Adrenal gland (tissue), 12 donors: ENCODE measurements around the gene NTSR2. TPM values are rescaled to one million over a fixed set of nuclear protein-coding genes. Genes with fewer than 3 reads are reported as not detected.

Experiments used
- DNase-seq, 7 donors: peaks; one replicate each; pipeline ENCODE4 v3.0.0-alpha.2; 2019 to 2020
- H3K27ac ChIP-seq, 5 donors: fragments of 200-600 bp; sonication (generic) in 4 of 5; 1 replicate in 3 of 5; 2 replicates in 2 of 5; pipeline versions ENCODE4 v1.5.1 to v1.8.0; 2016 to 2020; ENCODE audit warnings: mild to moderate bottlenecking in 1 of 5
- H3K27me3 ChIP-seq: fragments of 200-600 bp; 2 replicates; pipeline ENCODE4 v1.8.0; 2021
- H3K36me3 ChIP-seq, 2 donors: fragments of 200-600 bp; replicated peaks in 1 of 2; 1 replicate in 1 of 2; 2 replicates in 1 of 2; pipeline versions ENCODE4 v1.5.1 to v1.8.0; 2018 to 2022
- H3K4me1 ChIP-seq, 2 donors: fragments of 200-600 bp; replicated peaks in 1 of 2; 1 replicate in 1 of 2; 2 replicates in 1 of 2; pipeline versions ENCODE4 v1.5.1 to v1.8.0; 2018 to 2021
- H3K4me3 ChIP-seq, 4 donors: fragments of 200-600 bp; sonication (generic) in 3 of 4; one replicate each; pipeline ENCODE4 v1.5.1; 2016 to 2018
- H3K9me3 ChIP-seq, 3 donors: fragments of 200-600 bp; sonication (generic) in 1 of 3; replicated peaks in 1 of 3; 1 replicate in 2 of 3; 2 replicates in 1 of 3; pipeline versions ENCODE4 v1.5.1 to v1.8.0; 2016 to 2021
- POLR2A ChIP-seq, 2 donors: fragments of 450-650 bp; IDR thresholded peaks; one replicate each; pipeline ENCODE4 v1.6.1; 2017; ENCODE audit warnings: antibody characterized with exemption in 2 of 2, mild to moderate bottlenecking in 2 of 2, moderate library complexity in 1 of 2
- WGBS, 4 donors: extraction: QIAGEN DNeasy Blood & Tissue Kit in 2 of 4; methylation state at CpG; one replicate each; pipeline versions ENCODE4 v1.1.5 to v1.1.7; 2013 to 2017; 5-methylcytosine and 5-hydroxymethylcytosine counted together
- intact Hi-C, 2 donors: fragments of 100-400 bp; cut with DNase I; formaldehyde crosslinking; loops; one replicate each; pipeline versions ENCODE4 v1.14.1 to v1.15.0; 2022 to 2023
- polyA plus RNA-seq, 3 donors: library from polyadenylated mRNA; stranded (reverse); fragments of 200-250 nt in 2 of 3; fragments of 350-450 nt in 1 of 3; fragmentation: Illumina TruSeq in 1 of 3; extraction: RNeasy Lipid Tissue Mini Kit (QIAGEN cat#74804) in 1 of 3; gene quantifications; one replicate each; pipeline ENCODE4 v1.2.3, GENCODE V29; 2013 to 2014
- total RNA-seq, 9 donors: library from RNA; depleted of rRNA in 4 of 9; stranded (reverse); fragments of >200 nt in 4 of 9; fragments of 120-200 nt in 1 of 9; fragmentation: NEBNext Ultra II Directional in 1 of 9; extraction: Animal tissue kit (Norgen Biotek cat#: 25700) in 1 of 9; gene quantifications; one replicate each; pipeline versions ENCODE4 v1.1.0 to v1.2.4, GENCODE V29; 2013 to 2023
- TF ChIP-seq, protein P1 (sequence below), 6 experiments: fragments of 450-650 bp in 4 of 6; fragments of 200-600 bp in 2 of 6; sonication (generic) in 1 of 6; IDR thresholded peaks; 1 replicate in 5 of 6; 2 replicates in 1 of 6; pipeline versions ENCODE4 v1.5.1 to v1.8.0; 2016 to 2021; ENCODE audit warnings: antibody characterized with exemption in 6 of 6, mild to moderate bottlenecking in 2 of 6, moderate library complexity in 1 of 6
- donor health status: healthy with polysubstance abuse.
- donor health status: Bipolar disorder and iron deficiency.
- donor health status: DM: yes; HTN: yes; CAD: no.
- donor health status: DM: no; HTN: no; CAD: no.
- donor health status: DM: no; HTN: no; CAD: no.
- donor health status: DM: yes; HTN: yes; CAD: no.

The NTSR2 gene
- total and polyA plus RNA-seq, 12 donors = 0.06 to 10.3 (median 1.1) TPM

GRCh38 chr2:11642972-11643371 is 27.0 kb downstream of the NTSR2 start:
- Histone ChIP-seq H3K9me3 (no peaks in the 10 kb centered on the region), H3K36me3 (no peaks in the 10 kb centered on the region), H3K27ac (no peak overlapping the region), H3K4me1 (no peaks in the 10 kb centered on the region), H3K27me3 (no peaks in the 10 kb centered on the region), H3K4me3 (no peak overlapping the region)
- TF ChIP-seq POLR2A (IDR thresholded peaks at IDR 0.05) = no peak
- TF ChIP-seq, protein P1, sequence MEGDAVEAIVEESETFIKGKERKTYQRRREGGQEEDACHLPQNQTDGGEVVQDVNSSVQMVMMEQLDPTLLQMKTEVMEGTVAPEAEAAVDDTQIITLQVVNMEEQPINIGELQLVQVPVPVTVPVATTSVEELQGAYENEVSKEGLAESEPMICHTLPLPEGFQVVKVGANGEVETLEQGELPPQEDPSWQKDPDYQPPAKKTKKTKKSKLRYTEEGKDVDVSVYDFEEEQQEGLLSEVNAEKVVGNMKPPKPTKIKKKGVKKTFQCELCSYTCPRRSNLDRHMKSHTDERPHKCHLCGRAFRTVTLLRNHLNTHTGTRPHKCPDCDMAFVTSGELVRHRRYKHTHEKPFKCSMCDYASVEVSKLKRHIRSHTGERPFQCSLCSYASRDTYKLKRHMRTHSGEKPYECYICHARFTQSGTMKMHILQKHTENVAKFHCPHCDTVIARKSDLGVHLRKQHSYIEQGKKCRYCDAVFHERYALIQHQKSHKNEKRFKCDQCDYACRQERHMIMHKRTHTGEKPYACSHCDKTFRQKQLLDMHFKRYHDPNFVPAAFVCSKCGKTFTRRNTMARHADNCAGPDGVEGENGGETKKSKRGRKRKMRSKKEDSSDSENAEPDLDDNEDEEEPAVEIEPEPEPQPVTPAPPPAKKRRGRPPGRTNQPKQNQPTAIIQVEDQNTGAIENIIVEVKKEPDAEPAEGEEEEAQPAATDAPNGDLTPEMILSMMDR (IDR thresholded peaks at IDR 0.05) = no peak
- intact Hi-C loops = no loop called here
- no peak for DNase-seq
- 74 to 87% (median 80%) methylated on average over 6 to 7 of the region's 7 CpGs for WGBS, 4 donors

DNA sequence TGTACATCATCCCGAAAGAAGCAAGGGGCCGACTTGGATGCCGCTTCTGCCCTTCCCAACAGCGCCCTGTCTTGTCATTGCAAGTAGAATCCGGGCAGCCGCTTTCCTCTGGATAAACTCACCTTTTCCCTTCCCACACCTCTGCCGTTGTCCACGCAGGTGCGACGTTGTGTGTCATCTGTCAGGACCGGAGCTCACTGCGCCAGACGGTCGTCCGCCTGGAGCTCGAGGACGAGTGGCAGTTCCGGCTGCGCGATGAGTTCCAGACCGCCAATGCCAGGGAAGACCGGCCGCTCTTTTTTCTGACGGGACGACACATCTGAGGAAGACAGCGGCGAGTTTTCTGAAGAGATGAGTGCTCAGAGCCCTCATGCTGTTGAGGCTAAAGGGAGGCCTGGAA is 29.9 kb downstream of the NTSR2 start:
- Histone ChIP-seq H3K9me3 (no peaks in the 10 kb centered on the region), H3K36me3 (no peaks in the 10 kb centered on the region), H3K27ac (no peak overlapping the region), H3K4me3 (no peak overlapping the region), H3K27me3 (no peaks in the 10 kb centered on the region), H3K4me1 (no peaks in the 10 kb centered on the region)
- TF ChIP-seq POLR2A (IDR thresholded peaks at IDR 0.05) = no peak
- TF ChIP-seq, protein P1 (IDR thresholded peaks at IDR 0.05) = no peak
- no peak for DNase-seq
- intact Hi-C loops = no loop called here
- WGBS, 4 donors = 93 to 96% (median 94%) methylated on average over 21 to 27 of the region's 27 CpGs

DNA sequence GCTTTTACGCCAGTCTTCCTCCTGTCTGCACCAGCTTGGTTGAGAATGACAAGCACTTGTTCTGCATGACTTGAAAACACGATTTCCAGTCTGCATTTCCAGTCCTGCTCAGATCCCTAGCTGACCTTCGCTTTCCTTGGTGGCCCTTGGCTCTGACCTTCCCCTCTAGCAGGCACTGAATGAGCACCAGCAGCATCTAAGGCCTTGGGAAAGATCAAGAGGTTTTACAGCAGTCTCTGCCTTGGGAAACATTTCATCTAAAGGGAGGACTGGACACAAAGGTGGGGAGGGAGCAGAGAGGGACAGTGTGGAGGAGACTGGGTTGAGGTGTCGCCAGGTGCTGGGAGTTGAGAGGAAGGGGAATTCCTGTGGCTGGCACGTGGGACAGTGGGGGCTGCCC is 30.5 kb downstream of the NTSR2 start:
- no peaks in the 10 kb centered on the region for H3K27me3 ChIP-seq
- DNase-seq = no peak
- intact Hi-C loops = no loop called here
- WGBS, 4 donors = 79 to 87% (median 83%) methylated on average over 5 of the region's 5 CpGs
- TF ChIP-seq, protein P1 (IDR thresholded peaks at IDR 0.05) = no peak
- TF ChIP-seq POLR2A (IDR thresholded peaks at IDR 0.05) = no peak
- no peaks in the 10 kb centered on the region for H3K9me3 ChIP-seq
- H3K4me1 ChIP-seq = no peaks in the 10 kb centered on the region
- H3K27ac ChIP-seq = no peak overlapping the region
- no peak overlapping the region for H3K4me3 ChIP-seq
- no peaks in the 10 kb centered on the region for H3K36me3 ChIP-seq

DNA sequence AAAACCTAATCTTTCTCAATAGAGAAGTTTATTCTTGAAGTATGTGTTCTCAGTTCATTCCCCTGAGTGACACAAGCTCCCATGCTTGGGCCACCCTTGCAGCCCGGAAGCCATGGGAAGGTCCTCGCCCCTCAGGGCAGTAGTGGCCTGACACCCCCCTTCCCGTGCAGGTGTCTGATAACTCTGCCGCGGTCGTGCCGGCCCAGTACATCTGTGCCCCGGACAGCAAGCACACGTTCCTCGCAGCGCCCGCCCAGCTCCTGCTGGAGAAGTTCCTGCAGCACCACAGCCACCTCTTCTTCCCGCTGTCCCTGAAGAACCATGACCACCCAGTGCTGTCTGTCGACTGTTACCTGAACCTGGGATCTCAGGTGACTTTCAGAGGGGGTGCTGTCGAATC is 32.4 kb downstream of the NTSR2 start:
- no peak for DNase-seq
- WGBS, 4 donors = 79 to 97% (median 90%) methylated on average over 13 to 15 of the region's 15 CpGs
- no peak overlapping the region for H3K27ac ChIP-seq
- H3K27me3 ChIP-seq = no peaks in the 10 kb centered on the region
- H3K4me3 ChIP-seq = no peak overlapping the region
- intact Hi-C loops = no loop called here
- H3K36me3 ChIP-seq = no peaks in the 10 kb centered on the region
- TF ChIP-seq, protein P1 (IDR thresholded peaks at IDR 0.05) = no peak
- TF ChIP-seq POLR2A (IDR thresholded peaks at IDR 0.05) = no peak
- H3K4me1 ChIP-seq = no peaks in the 10 kb centered on the region
- H3K9me3 ChIP-seq = no peaks in the 10 kb centered on the region
